Activated naive CD8-positive, alpha-beta T cell treated with anti-CD3 and anti-CD28 coated beads, Interleukin-2, amount 10 ng/mL, durations not matched to agents 7 days and 5 days (primary cell): ENCODE results near the gene UNC13C. TPM values are rescaled to one million over a fixed set of nuclear protein-coding genes. Genes with fewer than 3 reads are reported as not detected.

Experiments
- ATAC-seq: fragments of 150-1000 bp; cut with Tn5 transposase; one replicate; pipeline ENCODE4 v1.10.0; 2021; ENCODE audit warnings: low read depth, moderate library complexity
- POLR2A ChIA-PET: fragments of 350-600 bp; sonication (Branson Sonifier 250); formaldehyde crosslinking; loops from one replicate; lab custom pipeline; 2021; ENCODE audit warnings: antibody characterized with exemption; lab: Charles Lee
- DNase-seq: peaks from one replicate; pipeline ENCODE4 v3.0.0; 2021
- H3K27ac Mint-ChIP-seq: one replicate; pipeline ENCODE4 v1.8.0; 2022; ENCODE audit warnings: mild to moderate bottlenecking, mixed read lengths
- H3K27me3 Mint-ChIP-seq: one replicate; pipeline ENCODE4 v1.8.0; 2022; ENCODE audit warnings: mild to moderate bottlenecking, moderate library complexity, mixed read lengths
- H3K36me3 Mint-ChIP-seq: one replicate; pipeline ENCODE4 v1.8.0; 2021; ENCODE audit warnings: mild to moderate bottlenecking, mixed read lengths
- H3K4me1 Mint-ChIP-seq: one replicate; pipeline ENCODE4 v1.8.0; 2021; ENCODE audit warnings: mixed read lengths
- H3K4me3 Mint-ChIP-seq: one replicate; pipeline ENCODE4 v1.8.0; 2022; ENCODE audit warnings: mild to moderate bottlenecking, moderate library complexity, mixed read lengths
- H3K9me3 Mint-ChIP-seq: one replicate; pipeline ENCODE4 v1.8.0; 2021; ENCODE audit warnings: mixed read lengths
- total RNA-seq, 2 experiments: library from RNA; stranded (reverse); gene quantifications; one replicate each; pipeline ENCODE4 v1.2.3, GENCODE V29; 2021

UNC13C gene
- total RNA-seq, 2 experiments from 2014 or later, result not detected

GRCh38 chr15:54099010-54099409 lies 120.8 kb downstream of the UNC13C start:
- POLR2A ChIA-PET, result no interaction called here
- H3K36me3 Mint-ChIP-seq, result no peaks in the 10 kb centered on the region
- no peak for ATAC-seq

DNA sequence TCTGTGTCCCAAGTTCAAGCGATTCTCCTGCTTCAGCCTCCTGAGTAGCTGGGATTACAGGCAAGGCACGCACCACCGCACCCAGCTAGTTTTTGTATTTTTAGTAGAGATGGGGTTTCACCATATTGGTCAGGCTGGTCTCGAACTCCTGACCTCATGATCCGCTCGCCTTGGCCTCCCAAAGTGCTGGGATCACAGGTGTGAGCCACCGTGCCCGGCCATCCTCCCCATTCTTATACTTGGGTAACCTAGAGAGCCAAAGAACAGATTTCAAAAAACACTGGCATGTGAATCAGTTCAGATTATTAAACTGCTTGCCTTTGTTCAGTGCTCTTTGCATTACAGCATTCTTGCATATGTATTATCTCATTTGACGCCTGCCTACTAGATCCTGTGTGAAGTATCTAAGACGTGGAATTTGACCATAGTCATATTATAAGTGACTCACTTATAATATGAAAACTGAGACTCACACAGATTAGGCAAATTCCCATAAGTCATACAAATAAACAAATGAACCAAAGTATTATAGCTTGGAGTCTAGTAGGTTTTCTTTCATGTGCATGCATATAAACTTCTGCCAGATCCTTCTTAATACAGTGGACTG lies 123.5 kb downstream of the UNC13C start:
- H3K4me3 Mint-ChIP-seq, result no peak overlapping the region
- DNase-seq (no peak), ATAC-seq (no peak)
- POLR2A ChIA-PET, result no interaction called here
- no peaks in the 10 kb centered on the region for H3K9me3 Mint-ChIP-seq
- no peaks in the 10 kb centered on the region for H3K36me3 Mint-ChIP-seq
- H3K27ac Mint-ChIP-seq, result no peak overlapping the region
- no peaks in the 10 kb centered on the region for H3K27me3 Mint-ChIP-seq
- H3K4me1 Mint-ChIP-seq, result no peaks in the 10 kb centered on the region

More at GRCh38 chr15:54099010-54099409, 120.8 kb downstream of the UNC13C start:
- DNase-seq, result no peak
- no peaks in the 10 kb centered on the region for H3K9me3 Mint-ChIP-seq
- no peaks in the 10 kb centered on the region for H3K27me3 Mint-ChIP-seq
- H3K4me3 Mint-ChIP-seq, result no peak overlapping the region
- H3K27ac Mint-ChIP-seq, result no peak overlapping the region
- no peaks in the 10 kb centered on the region for H3K4me1 Mint-ChIP-seq

GRCh38 chr15:54102704-54103103 lies 124.5 kb downstream of the UNC13C start:
- DNase-seq, result no peak
- POLR2A ChIA-PET, result no interaction called here
- Mint-ChIP-seq H3K27me3 (no peaks in the 10 kb centered on the region), H3K9me3 (no peaks in the 10 kb centered on the region), H3K4me3 (no peak overlapping the region), H3K27ac (no peak overlapping the region), H3K36me3 (no peaks in the 10 kb centered on the region), H3K4me1 (no peaks in the 10 kb centered on the region)
- no peak for ATAC-seq

DNA sequence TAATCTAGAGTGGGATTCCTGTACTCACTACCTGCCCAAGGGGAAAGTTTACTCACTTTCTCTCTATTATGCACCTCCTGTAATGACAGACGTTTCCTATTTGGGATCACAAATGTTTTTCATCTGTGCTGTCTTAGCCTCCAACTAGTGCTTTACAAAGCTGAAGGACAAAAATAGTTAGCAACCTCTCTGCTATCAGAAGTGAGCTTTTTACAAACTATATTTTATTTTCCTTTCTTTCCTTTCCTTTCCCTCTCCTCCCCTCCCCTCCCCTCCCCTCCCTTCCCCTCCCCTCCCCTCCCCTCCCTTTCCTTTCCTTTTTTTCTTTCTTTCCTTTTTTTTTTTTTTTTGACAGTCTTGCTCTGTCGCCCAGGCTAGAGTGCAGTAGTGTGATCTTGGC lies 130.8 kb downstream of the UNC13C start:
- H3K27me3 Mint-ChIP-seq, result no peaks in the 10 kb centered on the region
- POLR2A ChIA-PET, result no interaction called here
- H3K9me3 Mint-ChIP-seq, result no peaks in the 10 kb centered on the region
- H3K36me3 Mint-ChIP-seq, result no peaks in the 10 kb centered on the region
- H3K4me1 Mint-ChIP-seq, result no peaks in the 10 kb centered on the region
- ATAC-seq, result no peak
- H3K4me3 Mint-ChIP-seq, result no peak overlapping the region
- H3K27ac Mint-ChIP-seq, result no peak overlapping the region
- DNase-seq, result no peak

GRCh38 chr15:54119051-54119450 lies 140.8 kb downstream of the UNC13C start:
- ATAC-seq (no peak), DNase-seq (no peak)
- H3K4me1 Mint-ChIP-seq, result no peaks in the 10 kb centered on the region
- H3K9me3 Mint-ChIP-seq, result peaks cover 4% of the 10 kb centered on the region
- no peak overlapping the region for H3K27ac Mint-ChIP-seq
- POLR2A ChIA-PET, result no interaction called here
- H3K36me3 Mint-ChIP-seq, result no peaks in the 10 kb centered on the region
- no peaks in the 10 kb centered on the region for H3K27me3 Mint-ChIP-seq
- no peak overlapping the region for H3K4me3 Mint-ChIP-seq

GRCh38 chr15:54120949-54121463 lies 142.8 kb downstream of the UNC13C start:
- Mint-ChIP-seq H3K27me3 (no peaks in the 10 kb centered on the region), H3K9me3 (peaks cover 4% of the 10 kb centered on the region), H3K27ac (no peak overlapping the region), H3K36me3 (no peaks in the 10 kb centered on the region), H3K4me3 (no peak overlapping the region), H3K4me1 (no peaks in the 10 kb centered on the region)
- POLR2A ChIA-PET, result no interaction called here
- DNase-seq (no peak), ATAC-seq (no peak)

GRCh38 chr15:54127574-54127973 lies 149.3 kb downstream of the UNC13C start:
- Mint-ChIP-seq H3K4me1 (no peaks in the 10 kb centered on the region), H3K27ac (no peak overlapping the region)

GRCh38 chr15:54131410-54131809 lies 153.2 kb downstream of the UNC13C start:
- POLR2A ChIA-PET, result no interaction called here
- Mint-ChIP-seq H3K36me3 (no peaks in the 10 kb centered on the region), H3K4me1 (no peaks in the 10 kb centered on the region), H3K9me3 (peaks cover 3% of the 10 kb centered on the region), H3K27me3 (no peaks in the 10 kb centered on the region), H3K27ac (no peak overlapping the region), H3K4me3 (no peak overlapping the region)
- ATAC-seq, result no peak
- DNase-seq, result no peak

More at GRCh38 chr15:54127574-54127973, 149.3 kb downstream of the UNC13C start:
- ATAC-seq, result no peak
- Mint-ChIP-seq H3K36me3 (no peaks in the 10 kb centered on the region), H3K27me3 (no peaks in the 10 kb centered on the region), H3K4me3 (no peak overlapping the region), H3K9me3 (peaks cover 3% of the 10 kb centered on the region)
- no peak for DNase-seq
- POLR2A ChIA-PET, result no interaction called here

DNA sequence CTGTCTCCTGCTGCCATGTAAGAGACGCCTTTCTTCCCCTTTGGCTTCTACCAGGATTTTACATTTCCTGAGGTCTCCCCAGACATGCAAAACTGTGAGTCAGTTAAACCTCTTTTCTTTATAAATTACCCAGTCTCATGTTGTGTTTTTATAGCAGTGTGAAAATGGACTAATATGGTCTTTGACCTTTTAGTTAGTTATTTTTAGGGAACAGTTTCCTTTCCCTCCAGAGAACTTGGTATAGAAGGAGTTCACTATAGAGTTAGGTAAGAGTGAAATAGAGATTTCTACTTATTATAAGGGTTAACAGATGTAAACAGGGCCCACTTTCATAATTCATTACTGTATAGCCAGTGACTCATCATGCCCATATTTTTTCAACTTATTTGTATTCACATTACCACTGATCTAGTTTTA lies 170.9 kb downstream of the UNC13C start:
- Mint-ChIP-seq H3K27ac (no peak overlapping the region), H3K4me3 (no peak overlapping the region), H3K9me3 (no peaks in the 10 kb centered on the region), H3K4me1 (no peaks in the 10 kb centered on the region), H3K36me3 (no peaks in the 10 kb centered on the region), H3K27me3 (no peaks in the 10 kb centered on the region)
- POLR2A ChIA-PET, result no interaction called here
- ATAC-seq (no peak), DNase-seq (no peak)

- Mint-ChIP-seq H3K27me3 (no peaks in the 10 kb centered on the region), H3K4me1 (no peaks in the 10 kb centered on the region), H3K36me3 (no peaks in the 10 kb centered on the region), H3K9me3 (no peaks in the 10 kb centered on the region), H3K4me3 (no peak overlapping the region), H3K27ac (no peak overlapping the region)
- DNase-seq (no peak), ATAC-seq (no peak)
- POLR2A ChIA-PET, result no interaction called here
Observed at GRCh38 chr15:54150255-54150654, 172.0 kb downstream of the UNC13C start.

DNA sequence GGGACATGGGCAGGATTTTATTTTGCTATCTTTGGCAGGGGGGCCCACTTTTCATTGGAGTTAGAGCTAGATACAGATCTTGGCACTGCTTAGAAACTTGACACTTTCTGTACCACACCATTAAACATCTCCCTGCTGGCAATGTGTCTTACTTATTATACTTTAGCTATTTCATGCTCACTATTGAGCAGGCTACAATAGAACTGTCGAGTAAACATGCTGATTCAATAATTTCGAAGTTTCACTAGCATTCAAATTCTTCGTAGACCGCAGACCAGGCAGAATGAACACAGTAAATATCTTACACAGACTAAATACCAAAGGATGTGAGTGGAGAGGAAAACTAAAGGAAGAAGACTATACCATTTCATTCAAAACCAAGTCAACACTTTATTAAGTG lies 180.8 kb downstream of the UNC13C start:
- H3K36me3 Mint-ChIP-seq, result no peaks in the 10 kb centered on the region
- H3K4me1 Mint-ChIP-seq, result no peaks in the 10 kb centered on the region
- no peak overlapping the region for H3K27ac Mint-ChIP-seq
- DNase-seq, result no peak
- no peak for ATAC-seq
- H3K4me3 Mint-ChIP-seq, result no peak overlapping the region
- no peaks in the 10 kb centered on the region for H3K27me3 Mint-ChIP-seq
- no peaks in the 10 kb centered on the region for H3K9me3 Mint-ChIP-seq
- POLR2A ChIA-PET, result no interaction called here

- POLR2A ChIA-PET, result no interaction called here
- no peak for ATAC-seq
Observed at GRCh38 chr15:54187325-54187724, 209.1 kb downstream of the UNC13C start.

GRCh38 chr15:54197995-54198394 lies 219.8 kb downstream of the UNC13C start:
- Mint-ChIP-seq H3K4me1 (no peaks in the 10 kb centered on the region), H3K36me3 (no peaks in the 10 kb centered on the region), H3K4me3 (no peak overlapping the region), H3K9me3 (peaks cover 11% of the 10 kb centered on the region), H3K27me3 (no peaks in the 10 kb centered on the region), H3K27ac (no peak overlapping the region)
- DNase-seq (no peak), ATAC-seq (no peak)
- POLR2A ChIA-PET, result no interaction called here

More at GRCh38 chr15:54187325-54187724, 209.1 kb downstream of the UNC13C start:
- DNase-seq, result no peak
- H3K36me3 Mint-ChIP-seq, result no peaks in the 10 kb centered on the region
- H3K9me3 Mint-ChIP-seq, result peaks cover 5% of the 10 kb centered on the region
- H3K27ac Mint-ChIP-seq, result no peak overlapping the region
- H3K27me3 Mint-ChIP-seq, result no peaks in the 10 kb centered on the region
- H3K4me1 Mint-ChIP-seq, result no peaks in the 10 kb centered on the region
- no peak overlapping the region for H3K4me3 Mint-ChIP-seq

- no peaks in the 10 kb centered on the region for H3K36me3 Mint-ChIP-seq
- POLR2A ChIA-PET, result no interaction called here
- no peak overlapping the region for H3K4me3 Mint-ChIP-seq
- H3K9me3 Mint-ChIP-seq, result peaks cover 6% of the 10 kb centered on the region
- no peaks in the 10 kb centered on the region for H3K4me1 Mint-ChIP-seq
- no peak overlapping the region for H3K27ac Mint-ChIP-seq
- no peak for ATAC-seq
- no peaks in the 10 kb centered on the region for H3K27me3 Mint-ChIP-seq
- DNase-seq, result no peak
Observed at GRCh38 chr15:54206586-54207321, 228.5 kb downstream of the UNC13C start.
